GM18870 (cell line): ENCODE measurements around the gene CABLES1.
A peak's percentile ranks its signal among the peaks of the same experiment; 100 is the strongest.
"Not testable (repeated sequence)": the region's sequence is repeated elsewhere in the genome, so short reads cannot be mapped to it uniquely, and the experiment has no call there.

Source experiments
- ATAC-seq: cut with Tn5 transposase; IDR thresholded peaks from one replicate; pipeline ENCODE4 v1.9.1; 2021; ENCODE audit warnings: moderate library complexity; ENCODE audit not compliant: unreplicated experiment

The CABLES1 gene

DNA sequence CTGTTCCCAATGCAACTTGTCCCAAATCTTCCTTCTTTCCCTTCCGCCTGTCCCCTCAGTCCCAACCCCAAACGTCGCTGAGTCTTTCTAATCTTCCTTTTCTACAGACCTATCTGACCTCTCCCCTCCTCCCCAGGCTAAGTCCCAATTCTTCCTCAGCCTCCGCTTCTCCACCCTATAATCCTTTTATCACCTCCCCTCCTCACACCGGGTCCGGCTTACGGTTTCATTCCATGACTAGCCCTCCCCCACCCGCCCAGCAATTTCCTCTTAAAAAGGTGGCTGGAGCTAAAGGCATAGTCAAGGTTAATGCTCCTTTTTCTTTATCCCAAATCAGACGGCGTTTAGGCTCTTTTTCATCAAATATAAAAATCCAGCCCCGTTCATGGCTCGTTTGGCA is 150.3 kb downstream of the CABLES1 start:
- not testable (repeated sequence) for ATAC-seq

DNA sequence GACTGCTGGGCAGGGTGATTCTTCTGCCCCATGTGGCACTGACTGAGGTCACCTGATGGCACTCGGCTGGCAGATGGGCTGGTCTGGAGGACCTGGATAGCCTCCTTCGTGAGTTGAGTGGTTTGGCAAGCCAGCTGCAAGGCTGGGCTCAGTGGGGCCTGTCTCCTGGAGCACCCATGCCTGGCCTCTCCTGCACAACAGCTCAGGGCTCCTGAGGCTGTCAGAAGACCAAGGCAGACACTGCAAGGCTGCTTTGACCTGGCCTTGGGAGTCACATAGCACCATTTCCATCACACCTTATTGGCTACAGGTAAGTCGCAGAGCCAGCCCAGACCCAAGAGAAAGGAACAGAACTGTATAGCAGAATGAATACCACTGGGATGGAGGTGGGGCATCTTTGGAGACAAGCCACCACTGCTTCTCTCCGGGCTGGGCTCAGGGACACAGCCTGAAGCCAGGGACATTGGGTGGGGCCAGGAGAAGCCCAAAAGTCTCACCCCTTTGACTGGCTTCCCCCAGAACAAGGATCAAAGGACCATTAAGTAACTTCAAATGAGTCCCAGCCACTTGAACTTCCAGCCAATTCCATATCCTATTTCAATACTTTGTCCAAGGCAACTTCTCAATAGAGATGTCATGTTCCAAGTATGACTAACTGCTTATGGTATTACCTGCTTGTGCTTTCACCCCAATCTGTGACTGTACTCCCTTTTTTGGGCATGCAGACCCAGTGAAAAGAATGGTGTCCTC is 156.3 kb downstream of the CABLES1 start:
- ATAC-seq, result no peak

DNA sequence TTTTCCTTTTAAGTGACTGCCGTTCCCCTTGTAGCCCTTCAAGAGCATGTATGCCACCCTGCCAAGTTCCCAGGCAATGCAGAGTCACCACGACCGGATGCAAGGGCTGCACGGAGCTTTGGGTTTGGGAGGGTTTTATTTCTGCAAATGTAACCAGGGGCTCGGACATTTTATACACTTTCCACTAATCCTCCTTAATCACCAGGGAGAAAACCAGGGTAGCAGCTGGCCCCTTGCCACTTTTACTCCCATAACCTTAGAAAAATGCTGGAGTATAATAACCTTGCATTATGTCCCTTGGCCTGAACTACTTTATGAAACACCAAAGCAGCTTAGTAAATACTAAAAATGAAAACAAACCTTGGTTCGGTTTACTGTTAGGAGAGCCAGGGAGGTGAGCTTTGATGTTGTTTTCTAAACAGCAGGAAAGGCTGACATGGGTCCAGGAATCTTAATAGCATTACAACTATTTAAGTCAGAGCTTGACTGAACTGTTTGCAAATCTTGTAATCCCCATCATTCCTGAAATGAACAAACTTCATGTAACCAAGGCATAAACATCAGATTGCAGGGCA is 165.0 kb downstream of the CABLES1 start:
- ATAC-seq, result no peak

DNA sequence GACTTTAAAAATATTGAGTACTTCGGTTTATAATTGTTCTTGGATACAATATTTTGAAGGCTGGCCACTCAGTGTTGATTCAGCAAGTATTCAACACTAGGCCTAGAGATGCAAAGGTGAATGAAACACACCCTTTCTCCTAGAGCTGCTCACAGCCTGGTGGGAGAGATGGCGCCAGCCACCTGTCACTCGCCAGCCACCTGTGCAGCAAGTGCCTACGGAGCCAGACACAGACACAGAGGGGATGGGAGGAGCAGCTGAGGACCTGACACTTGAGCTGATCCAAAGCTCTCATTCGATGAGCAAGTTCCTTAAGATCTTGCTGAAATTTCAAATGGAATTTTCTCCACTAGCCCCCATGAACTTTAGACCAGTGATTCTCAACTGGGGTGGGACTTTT is 166.7 kb downstream of the CABLES1 start:
- ATAC-seq, result no peak

DNA sequence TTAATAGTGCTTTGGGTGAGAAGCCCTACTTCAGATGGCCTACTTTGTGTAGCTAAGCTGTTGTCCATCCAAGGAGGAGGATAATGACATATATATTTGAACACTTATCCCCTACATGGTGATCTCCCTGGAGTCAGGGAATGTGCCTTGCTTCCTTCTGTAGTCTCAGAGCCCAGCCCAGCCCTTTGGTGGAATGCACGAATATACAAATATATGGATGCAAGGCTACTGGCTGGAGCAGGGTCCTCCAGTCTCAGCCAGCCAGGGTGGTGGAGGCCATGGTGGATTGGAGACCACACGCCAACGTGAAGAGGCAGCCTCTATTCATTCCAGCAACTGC is 167.2 kb downstream of the CABLES1 start:
- ATAC-seq, result no peak

DNA sequence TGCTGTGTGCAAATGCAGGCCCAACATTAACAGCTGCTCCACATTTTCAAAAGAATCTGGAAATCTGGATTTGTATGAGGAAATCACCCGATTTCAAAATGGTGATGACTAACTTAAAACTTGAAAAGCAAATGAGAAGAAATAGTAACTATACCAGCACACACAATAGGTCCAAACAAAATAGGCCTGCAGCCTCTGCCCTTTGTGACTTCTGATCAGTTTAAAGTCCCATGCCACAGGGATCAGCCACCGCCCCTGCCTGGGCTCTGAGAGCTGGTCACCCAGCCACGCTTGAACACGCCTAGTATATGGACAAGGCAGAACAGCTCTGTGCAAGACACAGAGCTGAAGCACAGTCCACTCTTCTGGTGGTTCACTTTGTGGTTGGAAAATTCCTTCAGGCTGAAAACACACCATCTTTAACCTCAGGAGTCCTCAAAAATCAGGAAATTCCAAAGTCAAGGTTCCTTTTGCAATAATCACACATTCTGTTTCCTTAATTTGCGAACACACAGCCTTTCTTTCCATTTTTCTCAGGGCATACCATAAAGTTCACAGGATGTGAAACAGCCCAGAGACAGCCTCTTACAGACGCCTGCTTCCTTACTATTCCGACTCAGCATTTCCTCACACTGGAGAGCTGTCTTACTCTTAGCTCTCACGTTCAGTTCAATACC is 167.7 kb downstream of the CABLES1 start:
- ATAC-seq, result no peak

DNA sequence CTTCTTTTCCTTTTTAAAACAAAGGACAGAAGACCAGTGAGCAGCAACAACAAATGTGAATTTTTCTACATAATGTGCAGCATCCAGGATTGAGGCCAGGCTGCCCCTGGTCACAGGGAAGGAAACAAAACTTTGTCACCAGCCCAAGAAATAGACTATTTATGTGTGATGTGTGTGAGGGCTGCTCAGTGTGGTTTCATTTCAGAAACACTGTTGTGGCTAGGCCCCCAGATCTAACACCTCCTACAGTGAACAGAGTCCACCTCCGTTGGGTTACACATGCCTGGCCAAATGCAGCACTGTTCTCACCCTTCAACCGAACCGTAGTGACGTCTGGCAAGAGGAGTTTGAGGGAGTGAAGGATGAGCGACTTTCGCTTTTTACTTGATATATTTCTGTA is 171.5 kb downstream of the CABLES1 start:
- ATAC-seq, result peak; percentile 63

DNA sequence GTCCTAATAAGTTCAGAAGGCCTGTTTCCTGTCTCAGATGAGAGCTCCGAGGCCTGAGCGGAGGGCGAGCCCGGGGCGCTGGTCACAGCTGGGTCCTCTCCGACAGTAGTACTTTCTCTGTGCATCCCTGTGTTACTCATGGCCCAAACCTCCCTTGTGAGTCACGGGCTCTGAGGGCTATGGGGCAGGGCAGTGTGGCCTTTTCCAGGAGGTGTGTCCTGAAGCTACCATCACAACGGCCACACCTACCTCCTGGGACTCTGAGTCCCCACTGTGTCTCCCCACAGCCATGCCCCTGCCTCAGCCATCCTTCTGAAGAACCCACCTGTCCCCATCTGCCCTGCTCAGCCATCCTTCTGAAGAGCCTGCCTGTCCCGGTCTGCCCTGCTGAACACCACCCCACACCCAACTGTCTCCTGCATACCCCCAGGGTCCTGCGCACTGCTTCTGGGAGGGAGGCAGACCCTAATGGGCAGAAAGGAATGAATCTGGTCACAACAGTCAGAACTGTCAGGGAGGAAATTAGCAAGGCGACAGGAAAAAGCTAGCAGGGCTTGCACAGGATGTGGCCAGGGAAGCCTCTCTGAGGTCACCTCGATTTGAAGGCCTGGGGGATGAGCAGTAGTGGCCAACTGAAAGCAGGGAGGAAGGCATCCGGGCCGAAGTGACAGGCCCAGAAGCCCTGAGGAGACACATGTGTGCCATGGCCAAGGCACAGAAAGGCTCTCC is 172.4 kb downstream of the CABLES1 start:
- peak; percentile 48 for ATAC-seq
